GM18517 (cell line): ENCODE results near the gene TMEM179.
"Not testable (repeated sequence)": the region's sequence is repeated elsewhere in the genome, so short reads cannot be mapped to it uniquely, and the experiment has no call there.

Experiments used
- ATAC-seq: cut with Tn5 transposase; IDR thresholded peaks from one replicate; pipeline ENCODE4 v1.9.1; 2021; ENCODE audit warnings: mild to moderate bottlenecking, moderate library complexity; ENCODE audit not compliant: unreplicated experiment

The TMEM179 gene

DNA sequence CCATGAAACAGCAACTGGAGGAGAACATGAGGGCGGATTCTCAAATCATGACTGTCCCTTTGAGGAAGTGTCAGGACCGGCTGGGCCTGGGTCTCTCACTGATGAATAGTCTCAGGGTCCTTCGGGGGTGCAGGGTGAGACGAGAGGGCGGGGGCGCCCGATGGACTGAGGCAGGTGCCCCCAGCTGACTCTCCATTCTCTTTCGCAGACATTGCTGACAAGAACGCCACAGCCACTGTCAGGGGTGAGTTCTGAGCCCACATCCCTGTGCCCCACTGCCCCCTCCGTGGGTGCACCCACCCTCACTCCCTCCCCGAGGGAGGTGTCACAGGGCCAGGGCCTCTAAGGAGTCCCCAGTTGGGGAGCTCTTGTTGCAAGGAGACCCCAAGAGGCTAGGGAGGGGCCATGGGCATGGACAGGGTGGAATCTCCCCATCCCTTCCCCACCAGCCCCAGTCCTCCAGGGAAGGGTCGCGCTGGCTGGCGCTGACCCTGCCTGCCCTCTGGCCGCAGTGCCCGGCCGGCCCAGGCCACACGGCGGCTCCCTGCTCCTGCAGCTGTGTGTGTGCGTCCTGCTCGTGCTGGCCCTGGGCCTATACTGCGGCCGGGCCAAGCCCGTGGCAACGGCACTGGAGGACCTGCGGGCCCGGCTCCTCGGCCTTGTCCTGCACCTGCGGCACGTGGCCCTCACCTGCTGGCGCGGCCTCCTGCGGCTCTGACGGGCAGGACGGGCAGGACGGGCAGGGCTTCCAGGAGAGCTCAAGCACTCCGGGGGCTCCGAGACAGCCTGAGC lies 16.3 kb downstream of the TMEM179 start:
- ATAC-seq: no peak

DNA sequence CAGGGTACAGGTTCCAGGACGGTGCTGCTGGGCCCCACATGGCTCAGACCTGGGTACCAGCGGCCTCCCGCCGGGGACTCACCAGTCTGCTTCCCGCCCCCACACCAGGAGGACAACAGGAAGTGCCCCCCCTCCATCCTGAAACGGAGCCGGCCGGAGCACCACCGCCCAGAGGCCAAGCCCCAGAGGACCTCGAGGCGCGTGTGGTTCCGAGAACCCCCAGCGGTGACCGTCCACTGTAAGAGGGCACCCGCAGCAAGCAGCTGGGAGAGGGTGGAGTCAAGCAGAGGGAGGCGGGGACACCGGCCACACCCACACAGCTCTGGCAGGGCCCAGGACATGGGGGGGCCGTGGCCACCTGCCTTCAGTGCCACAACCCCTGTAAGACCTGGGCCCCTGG lies 16.9 kb downstream of the TMEM179 start:
- no peak for ATAC-seq

DNA sequence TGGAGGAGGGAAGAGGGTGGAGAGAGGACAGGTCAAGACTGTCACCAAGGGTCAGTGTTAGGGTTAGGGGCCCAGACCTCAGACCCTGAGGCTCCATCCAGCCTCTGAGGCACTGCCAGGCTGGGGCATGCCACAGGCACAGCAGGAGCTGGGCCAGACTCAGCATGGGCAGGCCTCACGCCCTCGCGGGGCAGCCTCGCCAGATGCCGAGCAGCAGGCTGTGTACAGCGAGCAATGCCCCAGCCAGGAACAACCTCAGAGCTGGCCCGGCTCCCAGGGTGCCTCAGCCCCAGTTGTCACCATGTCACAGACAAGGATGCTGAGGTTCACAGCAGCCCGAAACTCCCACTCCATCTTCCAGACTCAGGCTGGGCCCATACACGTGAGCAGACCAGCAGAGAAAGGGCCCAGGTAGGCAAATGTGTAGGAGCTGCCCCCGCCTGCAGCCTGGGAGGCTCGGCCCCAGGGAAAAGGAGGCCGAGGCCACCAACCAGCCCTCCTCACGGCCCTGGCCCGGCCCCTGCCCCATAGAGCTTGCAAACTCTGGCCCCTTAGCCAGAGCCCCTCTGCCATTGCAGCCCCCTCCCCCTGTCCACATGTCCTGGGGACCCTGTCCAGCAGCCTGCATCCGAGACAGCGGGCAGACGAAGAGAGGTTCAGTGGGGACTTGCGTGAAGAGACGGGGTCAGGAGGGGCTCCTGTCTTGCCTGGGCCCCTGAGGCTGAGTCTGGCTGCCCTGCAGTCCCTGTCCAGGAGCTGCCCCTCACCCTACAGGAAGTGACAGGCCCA lies 17.5 kb downstream of the TMEM179 start:
- no peak for ATAC-seq

DNA sequence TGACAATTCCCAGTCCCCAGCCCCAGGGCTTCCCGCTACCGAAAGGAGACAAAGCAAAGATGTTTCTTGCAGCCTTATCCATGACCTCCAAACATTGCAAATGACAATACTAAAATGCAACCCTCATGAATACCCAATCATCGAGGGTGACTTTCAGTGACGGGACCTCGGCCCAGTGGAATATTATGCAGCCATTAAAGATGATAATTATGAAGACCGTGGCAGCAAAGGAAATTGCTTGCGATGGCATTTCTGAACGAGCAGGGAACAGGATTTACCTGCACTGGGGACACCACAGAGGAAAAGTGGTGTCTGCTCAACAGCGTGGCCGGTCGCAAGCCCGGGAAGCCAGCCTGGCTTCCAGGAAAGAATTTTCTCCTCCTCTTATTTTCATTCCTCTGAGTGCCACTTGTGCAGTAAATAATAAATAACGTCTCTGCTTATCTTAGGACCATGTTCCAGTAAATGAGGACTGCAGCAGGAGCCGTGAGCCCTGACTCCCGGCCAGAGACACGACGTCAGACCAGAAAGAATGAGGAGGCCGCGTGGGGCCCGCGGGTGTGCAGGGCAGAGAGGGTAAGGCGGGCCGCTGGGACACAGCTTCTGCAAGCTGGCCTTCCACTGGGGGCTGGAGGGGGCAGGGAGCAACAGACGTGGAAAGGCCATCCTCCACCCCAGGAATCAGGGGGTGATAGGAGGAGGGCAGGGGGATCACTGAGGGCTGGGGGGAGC lies 18.4 kb downstream of the TMEM179 start:
- ATAC-seq: no peak

DNA sequence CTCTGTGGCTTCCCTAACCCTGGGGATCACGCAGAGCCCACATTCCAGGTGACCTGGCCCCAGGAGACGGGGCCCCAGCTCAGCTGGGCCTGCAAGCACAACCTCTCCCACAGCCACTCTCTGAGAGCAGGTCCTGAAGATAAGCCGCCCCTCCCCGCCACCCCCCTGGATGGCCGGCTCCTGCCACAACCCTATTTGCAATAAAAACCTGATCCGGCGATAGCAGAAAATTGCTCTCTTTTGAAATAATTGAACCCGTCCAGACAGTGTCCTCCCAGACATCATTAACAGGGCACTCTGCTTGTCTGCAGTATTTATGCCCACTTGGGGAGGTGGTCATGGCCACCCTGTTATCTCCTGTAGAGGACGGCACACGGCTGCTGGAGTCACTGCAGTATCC lies 20.0 kb downstream of the TMEM179 start:
- ATAC-seq: no peak

DNA sequence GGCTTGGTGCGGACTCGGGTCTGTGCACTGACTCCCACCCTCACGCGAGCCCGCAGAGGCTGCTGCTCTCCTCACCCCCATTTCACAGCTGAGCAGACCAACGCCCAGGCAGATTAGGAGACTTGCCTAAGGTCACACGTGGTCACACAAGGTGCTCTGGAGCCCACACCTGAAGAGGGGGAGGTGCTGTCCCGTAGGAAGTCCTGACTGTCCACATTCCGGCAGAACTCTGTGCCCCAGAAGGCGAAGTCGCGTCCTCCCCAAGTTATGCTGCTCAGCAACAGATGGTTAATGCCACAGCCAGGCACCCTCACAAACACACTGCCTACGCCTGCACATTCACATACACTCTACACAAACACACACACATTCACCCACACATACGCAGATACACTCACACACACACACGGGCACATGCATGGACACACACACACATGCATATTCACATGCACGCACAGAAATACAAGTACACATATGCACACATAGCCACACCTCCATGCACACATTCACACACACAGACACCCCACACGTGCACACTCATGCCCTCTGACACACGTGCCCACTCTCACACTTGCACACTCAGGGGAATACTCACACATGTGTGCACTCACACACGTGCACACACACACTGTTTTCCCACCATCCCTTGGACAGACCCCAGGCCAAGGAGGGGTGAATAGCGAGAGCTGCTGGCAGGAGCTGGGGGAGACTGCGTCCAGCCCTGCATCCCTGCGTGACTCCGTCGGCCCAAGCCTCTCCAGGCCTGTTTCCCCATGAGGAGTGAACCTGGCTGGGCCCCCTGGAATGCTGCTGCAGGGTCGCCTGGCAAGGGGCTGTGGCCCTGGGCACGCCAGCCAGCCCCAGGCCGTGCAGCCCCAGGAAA lies 20.9 kb downstream of the TMEM179 start:
- no peak for ATAC-seq

GRCh38 chr14:104582662-104583061 lies 21.9 kb downstream of the TMEM179 start:
- no peak for ATAC-seq

DNA sequence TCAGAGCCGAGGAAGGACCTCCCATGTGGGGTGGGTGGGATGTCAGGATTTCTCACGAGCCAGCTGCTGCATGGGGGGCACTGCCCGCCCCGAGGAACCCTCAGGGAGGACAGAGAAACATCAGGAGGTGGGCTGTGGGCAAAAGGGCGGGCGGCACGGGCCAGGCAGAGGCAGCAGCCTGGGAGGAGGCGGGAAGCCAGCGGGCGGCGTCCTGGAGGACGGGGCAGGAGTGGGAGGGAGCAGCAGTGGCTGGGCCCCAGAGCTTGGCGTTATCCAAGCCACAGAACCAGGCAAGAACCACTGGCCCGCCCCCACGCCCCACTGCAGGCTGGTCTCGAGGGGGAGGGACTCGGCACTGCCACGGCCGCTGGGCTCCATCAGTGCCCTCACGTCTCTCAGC lies 22.6 kb downstream of the TMEM179 start:
- ATAC-seq: no peak

DNA sequence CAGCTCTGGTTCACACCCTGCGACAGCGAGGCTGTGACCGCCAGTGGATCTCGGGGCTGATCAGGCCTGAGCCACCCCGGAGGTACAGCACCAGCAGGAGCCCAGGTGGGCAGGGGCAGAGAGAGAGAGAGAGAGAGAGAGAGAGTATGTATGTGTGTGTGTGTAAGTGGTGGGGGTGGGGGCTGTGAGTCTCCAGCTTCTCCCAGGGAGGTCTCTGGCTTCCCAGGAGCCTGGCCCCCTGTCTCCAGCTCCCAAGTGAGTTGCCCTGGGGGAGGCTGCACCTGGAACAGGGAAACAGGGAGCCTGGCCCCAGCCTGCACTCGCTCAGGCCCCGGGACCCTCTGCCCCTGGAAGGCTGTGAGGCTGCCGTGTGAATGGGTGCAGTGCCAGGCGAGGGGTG lies 23.1 kb downstream of the TMEM179 start:
- ATAC-seq: no peak

DNA sequence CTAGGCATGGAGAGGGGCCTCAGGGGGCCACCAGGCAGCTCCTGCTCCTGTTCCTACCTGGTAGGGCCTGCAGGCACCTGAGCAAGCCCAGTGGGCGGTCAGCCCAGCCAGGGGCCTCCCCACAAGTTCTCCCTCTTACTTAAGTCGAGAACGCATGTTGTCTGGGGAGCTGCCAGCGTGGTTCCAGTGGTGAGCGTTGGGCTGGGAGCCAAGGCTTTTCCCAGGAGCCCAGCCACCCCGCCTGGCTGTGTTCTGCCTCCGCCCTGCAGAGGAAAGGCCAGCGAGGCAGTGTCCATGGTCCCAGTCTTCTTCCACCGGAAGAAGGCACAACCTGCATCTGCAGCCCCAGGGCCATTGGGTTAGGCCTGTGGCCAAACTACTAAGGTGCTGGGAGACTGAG lies 23.6 kb downstream of the TMEM179 start:
- ATAC-seq: no peak

- not testable (repeated sequence) for ATAC-seq
Observed at GRCh38 chr14:104579939-104580338, 24.6 kb downstream of the TMEM179 start.

- no peak for ATAC-seq
Observed at GRCh38 chr14:104579507-104579906, 25.1 kb downstream of the TMEM179 start, which contains the start of gene C14orf180. Gene C14orf180, plus strand, starts transcription at chr14:104579764. Its CDS starts 6,667 bp downstream, at chr14:104586431.

DNA sequence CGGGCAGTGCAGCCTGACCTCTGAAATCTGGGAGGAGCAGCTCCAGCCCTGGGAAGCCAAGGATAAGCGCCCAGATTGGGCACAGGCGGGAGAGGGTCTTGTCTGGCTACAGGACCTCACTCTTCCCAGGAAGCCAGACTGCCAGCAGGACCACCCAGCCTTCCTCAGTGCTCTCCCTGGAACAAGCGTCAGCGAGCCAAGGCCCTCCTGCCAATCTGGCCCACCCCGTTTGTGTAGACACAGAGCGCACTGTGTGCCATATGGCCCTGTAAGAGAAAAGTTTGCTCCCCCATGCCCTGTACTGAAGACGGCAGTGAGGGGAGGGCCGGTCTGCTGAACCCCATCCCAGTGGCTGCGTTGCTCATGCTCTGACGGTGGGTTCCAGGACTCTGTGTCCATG lies 26.3 kb downstream of the TMEM179 start:
- ATAC-seq: no peak

GRCh38 chr14:104577847-104578301 lies 26.7 kb downstream of the TMEM179 start:
- no peak for ATAC-seq

DNA sequence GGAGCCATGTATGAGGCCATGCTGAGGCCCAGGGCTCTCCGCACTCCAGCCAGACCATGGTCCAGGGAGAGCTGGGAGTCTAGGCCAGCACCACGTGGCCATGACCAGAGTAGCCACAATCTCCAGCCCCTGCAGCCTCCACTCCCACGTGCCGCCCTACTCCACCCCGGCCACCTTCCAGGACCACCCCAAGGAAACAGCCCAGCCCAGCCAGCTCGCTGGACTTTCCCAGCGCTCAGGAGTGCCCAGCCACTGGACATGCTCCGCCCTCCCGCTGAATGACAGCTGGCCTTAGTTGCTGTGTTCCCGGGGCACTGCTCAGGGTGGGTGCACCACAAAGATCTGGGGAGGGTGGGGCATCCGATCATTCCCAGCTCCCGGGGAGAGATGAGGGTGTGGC lies 27.1 kb downstream of the TMEM179 start:
- no peak for ATAC-seq

DNA sequence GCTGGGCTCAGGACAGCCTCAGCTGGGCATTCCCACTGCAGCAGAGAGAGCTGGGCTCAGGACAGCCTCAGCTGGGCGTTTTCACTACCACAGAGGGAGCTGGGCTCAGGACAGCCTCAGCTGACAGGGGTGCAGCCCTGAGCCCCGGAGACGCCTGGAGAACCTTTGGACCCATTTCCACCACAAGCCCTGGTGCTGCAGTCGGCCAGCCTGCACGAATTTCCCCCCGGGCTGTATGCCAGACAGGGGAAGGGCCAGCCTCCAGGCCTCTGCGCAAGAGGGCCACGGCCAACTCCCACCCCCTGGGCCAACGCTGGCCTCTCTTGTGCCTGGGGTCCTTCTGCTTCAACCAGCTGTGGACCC lies 27.6 kb downstream of the TMEM179 start:
- ATAC-seq: no peak

GRCh38 chr14:104576232-104576969 lies 28.2 kb downstream of the TMEM179 start:
- no peak for ATAC-seq

DNA sequence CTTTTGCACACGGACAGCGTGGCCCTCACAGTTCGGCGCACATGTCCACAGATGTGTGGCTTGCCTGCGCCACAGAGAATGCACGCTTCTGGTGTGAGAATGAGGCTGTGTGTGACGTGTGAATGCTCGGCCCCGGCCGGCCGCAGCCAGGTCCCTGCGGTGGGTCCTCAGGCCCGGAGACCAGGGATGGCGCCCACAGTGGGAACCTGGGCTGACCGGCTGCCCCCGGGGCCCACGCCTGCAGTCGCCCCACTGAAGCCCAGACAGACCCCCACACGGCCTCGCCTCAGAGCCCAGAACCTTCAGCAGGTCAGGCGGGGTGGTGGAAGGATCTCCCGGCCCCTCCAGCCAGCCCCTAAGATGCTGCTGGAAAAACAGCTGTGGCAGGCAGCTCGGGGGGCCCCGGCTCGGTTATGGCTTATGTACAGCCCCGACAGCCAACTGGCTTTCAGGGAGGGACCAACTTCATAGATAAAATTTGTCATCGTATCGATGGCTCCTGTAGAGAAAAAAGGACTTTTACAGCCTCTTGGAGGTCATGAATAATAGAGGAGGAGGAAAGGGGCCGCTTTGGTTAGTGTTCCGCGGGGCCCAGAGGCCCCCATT lies 29.5 kb downstream of the TMEM179 start:
- ATAC-seq: no peak

DNA sequence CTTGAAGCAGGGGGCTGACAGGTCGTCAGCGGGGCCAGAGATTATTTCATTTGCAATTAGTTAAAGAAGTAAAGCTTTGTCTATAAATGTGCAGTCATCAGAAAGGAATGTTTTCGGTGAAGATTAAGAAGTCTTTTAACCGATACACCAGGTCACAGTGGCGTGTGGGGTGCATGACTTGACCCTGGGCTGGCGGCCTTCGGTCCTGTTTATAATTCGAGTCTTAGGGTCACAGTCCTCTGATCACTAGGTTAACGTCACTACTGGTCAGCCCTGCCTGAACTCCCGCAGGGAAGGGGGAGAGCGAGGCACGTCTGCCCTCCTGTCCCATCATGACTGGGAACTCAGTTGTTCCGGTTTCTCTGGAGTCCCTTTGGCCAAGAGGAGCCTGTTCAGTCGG lies 30.0 kb downstream of the TMEM179 start:
- ATAC-seq: no peak
